Myocyte (in vitro differentiated cells): Measurements from ENCODE around the gene RAB21. TPM values are rescaled to one million over a fixed set of nuclear protein-coding genes. Genes with fewer than 3 reads are reported as not detected.
"Not testable (repeated sequence)": the region's sequence is repeated elsewhere in the genome, so short reads cannot be mapped to it uniquely, and the experiment has no call there.

ENCODE experiments used
- DNase-seq: peaks from one replicate; pipeline ENCODE4 v3.0.0-alpha.2; 2012; ENCODE audit warnings: low read depth
- total RNA-seq: library from RNA; depleted of rRNA; stranded (reverse); fragments of >200 nt; gene quantifications from 2 replicates; pipeline ENCODE4 v1.2.3, GENCODE V29; 2014

The RAB21 gene
- total RNA-seq, 1 donor from 2014 or later = 39.1 TPM

GRCh38 chr12:71795901-71796300 lies 41.2 kb downstream of the RAB21 start:
- DNase-seq = no peak

GRCh38 chr12:71797531-71797930 lies 42.9 kb downstream of the RAB21 start:
- DNase-seq = no peak

GRCh38 chr12:71799106-71799505 lies 44.4 kb downstream of the RAB21 start:
- DNase-seq = peak; percentile 6

- DNase-seq = no peak
Observed at GRCh38 chr12:71800177-71800576, 45.5 kb downstream of the RAB21 start.

- no peak for DNase-seq
Observed at GRCh38 chr12:71804505-71804904, 49.8 kb downstream of the RAB21 start.

GRCh38 chr12:71810921-71811320 lies 56.3 kb downstream of the RAB21 start:
- no peak for DNase-seq

GRCh38 chr12:71815242-71815641 lies 60.6 kb downstream of the RAB21 start:
- DNase-seq = not testable (repeated sequence)

- not testable (repeated sequence) for DNase-seq
Observed at GRCh38 chr12:71822088-71822487, 67.4 kb downstream of the RAB21 start.

- no peak for DNase-seq
Observed at GRCh38 chr12:71828813-71829212, 74.2 kb downstream of the RAB21 start.

GRCh38 chr12:71837356-71837755 lies 82.7 kb downstream of the RAB21 start:
- no peak for DNase-seq

GRCh38 chr12:71838231-71838630 lies 83.6 kb downstream of the RAB21 start:
- no peak for DNase-seq

- DNase-seq = no peak
Observed at GRCh38 chr12:71838676-71839075, 84.0 kb downstream of the RAB21 start.

- DNase-seq = peak; percentile 37
Observed at GRCh38 chr12:71840231-71840847, 85.7 kb downstream of the RAB21 start.

GRCh38 chr12:71846322-71846940 lies 91.8 kb downstream of the RAB21 start:
- DNase-seq = peak; percentile 30

GRCh38 chr12:71848212-71848611 lies 93.5 kb downstream of the RAB21 start:
- no peak for DNase-seq

GRCh38 chr12:71849109-71849851 lies 94.6 kb downstream of the RAB21 start:
- no peak for DNase-seq

Other genes with a start within 250 kb of the RAB21 start
- gene ZFC3H1, start 91.0 kb upstream of the RAB21 start, total RNA-seq = 16.7 and 24.9 TPM in 2 replicates
- gene THAP2, start 90.6 kb upstream of the RAB21 start, total RNA-seq = 10.6 and 11.8 TPM in 2 replicates
- gene TMEM19, start 68.8 kb upstream of the RAB21 start, total RNA-seq = 44.0 and 55.0 TPM in 2 replicates
- gene TBC1D15, start 84.9 kb downstream of the RAB21 start, total RNA-seq = 16.2 and 17.7 TPM in 2 replicates
- gene TPH2, start 184.0 kb downstream of the RAB21 start, total RNA-seq = not detected in 2 replicates